SU-DHL-6 (cell line): ENCODE results near the gene APOC1.
"Not testable (repeated sequence)": the region's sequence is repeated elsewhere in the genome, so short reads cannot be mapped to it uniquely, and the experiment has no call there.

Experiments used
- H2AFZ ChIP-seq: fragments of 200-600 bp; sonication (generic); 2 replicates; pipeline ENCODE4 v1.6.1; 2014; ENCODE audit warnings: low read depth, mild to moderate bottlenecking, moderate library complexity, mixed read lengths, antibody characterized with exemption, low read length; ENCODE audit not compliant: severe bottlenecking
- H3F3A ChIP-seq: fragments of 200-600 bp; shearing (Covaris generic); 2 replicates; pipeline ENCODE4 v1.6.0; 2016; ENCODE audit warnings: antibody characterized with exemption, mild to moderate bottlenecking; ENCODE audit not compliant: insufficient read depth
- H3K27ac ChIP-seq: fragments of 200-600 bp; sonication (generic); 2 replicates; pipeline ENCODE4 v1.5.1; 2016; ENCODE audit warnings: low read depth, mild to moderate bottlenecking, low read length, moderate library complexity, mixed read lengths
- H3K27me3 ChIP-seq: fragments of 200-600 bp; sonication (generic), shearing (Covaris generic); 2 replicates; pipeline ENCODE4 v1.6.0; 2014; ENCODE audit warnings: mild to moderate bottlenecking, low read length
- H3K36me3 ChIP-seq: fragments of 200-600 bp; sonication (generic); 2 replicates; pipeline ENCODE4 v1.6.1; 2014; ENCODE audit warnings: mild to moderate bottlenecking, low read length, mixed read lengths
- H3K4me2 ChIP-seq: fragments of 300-600, 200-600 bp; shearing (Covaris generic), sonication (generic); 2 replicates; pipeline ENCODE4 v1.6.0; 2014; ENCODE audit warnings: low read length, low read depth, mild to moderate bottlenecking; ENCODE audit not compliant: poor library complexity, severe bottlenecking
- H3K4me3 ChIP-seq: fragments of 200-600 bp; sonication (generic); 2 replicates; pipeline ENCODE4 v1.5.1; 2014; ENCODE audit warnings: antibody characterized with exemption, low read length, mild to moderate bottlenecking, mixed read lengths; ENCODE audit not compliant: insufficient read depth, poor library complexity, severe bottlenecking
- H3K79me2 ChIP-seq: fragments of 200-600 bp; sonication (generic); 2 replicates; pipeline ENCODE4 v1.6.1; 2014; ENCODE audit warnings: mild to moderate bottlenecking, low read length, moderate library complexity; ENCODE audit not compliant: insufficient read depth
- H3K9ac ChIP-seq: fragments of 200-600 bp; sonication (generic); 2 replicates; pipeline ENCODE4 v1.7.0; 2014; ENCODE audit warnings: mild to moderate bottlenecking, low read length
- H3K9me2 ChIP-seq: fragments of 200-600 bp; sonication (generic); replicated peaks from 2 replicates; pipeline ENCODE4 v1.6.1; 2014; ENCODE audit warnings: low read length; ENCODE audit not compliant: insufficient read depth
- H3K9me3 ChIP-seq: fragments of 200-600 bp; sonication (generic); 2 replicates; pipeline ENCODE4 v1.6.1; 2014; ENCODE audit warnings: low read length, mixed read lengths; ENCODE audit not compliant: insufficient read depth
- H4K20me1 ChIP-seq: fragments of 200-600 bp; sonication (generic); 2 replicates; pipeline ENCODE4 v1.6.1; 2014; ENCODE audit warnings: low read depth, mild to moderate bottlenecking, antibody characterized with exemption, low read length, moderate library complexity, mixed read lengths
- EZH2phosphoT487 ChIP-seq: fragments of 200-600 bp; sonication (generic), shearing (Covaris generic); conservative IDR thresholded peaks from 2 replicates; pipeline ENCODE4 v1.6.1; 2018; ENCODE audit warnings: mild to moderate bottlenecking, antibody characterized with exemption, low read length, moderate library complexity, mixed read lengths
- TF ChIP-seq, protein P1 (sequence below): fragments of 200-600 bp; sonication (generic); IDR thresholded peaks from one replicate; pipeline ENCODE4 v1.5.1; 2017; ENCODE audit warnings: antibody characterized with exemption, mild to moderate bottlenecking, low read length, moderate library complexity; ENCODE audit not compliant: insufficient read depth, poor library complexity, severe bottlenecking

Gene APOC1

DNA sequence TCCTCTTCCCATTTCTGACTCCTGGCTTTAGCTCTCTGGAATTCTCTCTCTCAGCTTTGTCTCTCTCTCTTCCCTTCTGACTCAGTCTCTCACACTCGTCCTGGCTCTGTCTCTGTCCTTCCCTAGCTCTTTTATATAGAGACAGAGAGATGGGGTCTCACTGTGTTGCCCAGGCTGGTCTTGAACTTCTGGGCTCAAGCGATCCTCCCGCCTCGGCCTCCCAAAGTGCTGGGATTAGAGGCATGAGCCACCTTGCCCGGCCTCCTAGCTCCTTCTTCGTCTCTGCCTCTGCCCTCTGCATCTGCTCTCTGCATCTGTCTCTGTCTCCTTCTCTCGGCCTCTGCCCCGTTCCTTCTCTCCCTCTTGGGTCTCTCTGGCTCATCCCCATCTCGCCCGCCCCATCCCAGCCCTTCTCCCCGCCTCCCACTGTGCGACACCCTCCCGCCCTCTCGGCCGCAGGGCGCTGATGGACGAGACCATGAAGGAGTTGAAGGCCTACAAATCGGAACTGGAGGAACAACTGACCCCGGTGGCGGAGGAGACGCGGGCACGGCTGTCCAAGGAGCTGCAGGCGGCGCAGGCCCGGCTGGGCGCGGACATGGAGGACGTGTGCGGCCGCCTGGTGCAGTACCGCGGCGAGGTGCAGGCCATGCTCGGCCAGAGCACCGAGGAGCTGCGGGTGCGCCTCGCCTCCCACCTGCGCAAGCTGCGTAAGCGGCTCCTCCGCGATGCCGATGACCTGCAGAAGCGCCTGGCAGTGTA, 6.2 kb upstream of the APOC1 start:
- Histone ChIP-seq H3K79me2 (no peaks in the 10 kb centered on the region), H3K9ac (no peak overlapping the region), H3K9me3 (no peaks in the 10 kb centered on the region), H3K4me2 (no peak overlapping the region), H3K27me3 (no peaks in the 10 kb centered on the region), H3K9me2 (no peaks in the 10 kb centered on the region), H3K4me3 (no peak overlapping the region), H3K27ac (no peak overlapping the region), H2AFZ (no peak overlapping the region), H3K36me3 (no peaks in the 10 kb centered on the region), H3F3A (no peaks in the 10 kb centered on the region), H4K20me1 (no peaks in the 10 kb centered on the region)
- TF ChIP-seq EZH2phosphoT487, result no peak
- TF ChIP-seq, protein P1, sequence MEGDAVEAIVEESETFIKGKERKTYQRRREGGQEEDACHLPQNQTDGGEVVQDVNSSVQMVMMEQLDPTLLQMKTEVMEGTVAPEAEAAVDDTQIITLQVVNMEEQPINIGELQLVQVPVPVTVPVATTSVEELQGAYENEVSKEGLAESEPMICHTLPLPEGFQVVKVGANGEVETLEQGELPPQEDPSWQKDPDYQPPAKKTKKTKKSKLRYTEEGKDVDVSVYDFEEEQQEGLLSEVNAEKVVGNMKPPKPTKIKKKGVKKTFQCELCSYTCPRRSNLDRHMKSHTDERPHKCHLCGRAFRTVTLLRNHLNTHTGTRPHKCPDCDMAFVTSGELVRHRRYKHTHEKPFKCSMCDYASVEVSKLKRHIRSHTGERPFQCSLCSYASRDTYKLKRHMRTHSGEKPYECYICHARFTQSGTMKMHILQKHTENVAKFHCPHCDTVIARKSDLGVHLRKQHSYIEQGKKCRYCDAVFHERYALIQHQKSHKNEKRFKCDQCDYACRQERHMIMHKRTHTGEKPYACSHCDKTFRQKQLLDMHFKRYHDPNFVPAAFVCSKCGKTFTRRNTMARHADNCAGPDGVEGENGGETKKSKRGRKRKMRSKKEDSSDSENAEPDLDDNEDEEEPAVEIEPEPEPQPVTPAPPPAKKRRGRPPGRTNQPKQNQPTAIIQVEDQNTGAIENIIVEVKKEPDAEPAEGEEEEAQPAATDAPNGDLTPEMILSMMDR, result no peak

DNA sequence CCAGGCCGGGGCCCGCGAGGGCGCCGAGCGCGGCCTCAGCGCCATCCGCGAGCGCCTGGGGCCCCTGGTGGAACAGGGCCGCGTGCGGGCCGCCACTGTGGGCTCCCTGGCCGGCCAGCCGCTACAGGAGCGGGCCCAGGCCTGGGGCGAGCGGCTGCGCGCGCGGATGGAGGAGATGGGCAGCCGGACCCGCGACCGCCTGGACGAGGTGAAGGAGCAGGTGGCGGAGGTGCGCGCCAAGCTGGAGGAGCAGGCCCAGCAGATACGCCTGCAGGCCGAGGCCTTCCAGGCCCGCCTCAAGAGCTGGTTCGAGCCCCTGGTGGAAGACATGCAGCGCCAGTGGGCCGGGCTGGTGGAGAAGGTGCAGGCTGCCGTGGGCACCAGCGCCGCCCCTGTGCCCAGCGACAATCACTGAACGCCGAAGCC, 5.6 kb upstream of the APOC1 start:
- H3K27ac ChIP-seq, result no peak overlapping the region
- no peak overlapping the region for H3K4me3 ChIP-seq
- no peak overlapping the region for H2AFZ ChIP-seq
- H3K9me2 ChIP-seq, result no peaks in the 10 kb centered on the region
- H3K9me3 ChIP-seq, result no peaks in the 10 kb centered on the region
- H3F3A ChIP-seq, result no peaks in the 10 kb centered on the region
- TF ChIP-seq, protein P1, result no peak
- TF ChIP-seq EZH2phosphoT487, result no peak
- no peaks in the 10 kb centered on the region for H3K36me3 ChIP-seq
- no peak overlapping the region for H3K4me2 ChIP-seq
- H3K79me2 ChIP-seq, result no peaks in the 10 kb centered on the region
- no peak overlapping the region for H3K9ac ChIP-seq
- no peaks in the 10 kb centered on the region for H4K20me1 ChIP-seq
- no peaks in the 10 kb centered on the region for H3K27me3 ChIP-seq

DNA sequence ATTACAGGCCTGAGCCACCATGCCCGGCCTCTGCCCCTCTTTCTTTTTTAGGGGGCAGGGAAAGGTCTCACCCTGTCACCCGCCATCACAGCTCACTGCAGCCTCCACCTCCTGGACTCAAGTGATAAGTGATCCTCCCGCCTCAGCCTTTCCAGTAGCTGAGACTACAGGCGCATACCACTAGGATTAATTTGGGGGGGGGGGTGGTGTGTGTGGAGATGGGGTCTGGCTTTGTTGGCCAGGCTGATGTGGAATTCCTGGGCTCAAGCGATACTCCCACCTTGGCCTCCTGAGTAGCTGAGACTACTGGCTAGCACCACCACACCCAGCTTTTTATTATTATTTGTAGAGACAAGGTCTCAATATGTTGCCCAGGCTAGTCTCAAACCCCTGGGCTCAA, 4.6 kb upstream of the APOC1 start:
- Histone ChIP-seq H3K36me3 (no peaks in the 10 kb centered on the region), H2AFZ (no peak overlapping the region), H3F3A (no peaks in the 10 kb centered on the region), H3K79me2 (no peaks in the 10 kb centered on the region), H3K27ac (no peak overlapping the region), H3K9me2 (no peaks in the 10 kb centered on the region), H3K9me3 (no peaks in the 10 kb centered on the region), H3K4me2 (no peak overlapping the region), H4K20me1 (no peaks in the 10 kb centered on the region), H3K9ac (no peak overlapping the region), H3K27me3 (no peaks in the 10 kb centered on the region), H3K4me3 (no peak overlapping the region)
- TF ChIP-seq EZH2phosphoT487, result no peak
- TF ChIP-seq, protein P1, result no peak

DNA sequence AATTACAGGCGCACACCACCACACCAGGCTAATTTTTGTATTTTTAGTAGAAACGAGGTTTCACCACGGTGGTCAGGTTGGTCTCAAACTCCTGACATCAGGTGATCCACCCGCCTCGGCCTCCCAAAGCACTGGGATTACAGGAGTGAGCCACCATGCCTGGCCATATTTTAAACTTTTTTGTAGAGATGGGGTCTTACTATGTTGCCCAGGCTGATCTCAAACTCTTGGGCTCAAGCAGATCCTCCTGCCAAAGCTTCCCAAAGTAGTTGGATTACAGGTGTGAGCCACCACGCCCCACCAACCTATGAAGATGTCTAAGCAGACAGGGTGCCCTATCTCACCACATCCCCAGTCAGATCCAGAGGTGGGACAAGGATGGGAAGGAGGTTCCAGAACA, 2.5 kb upstream of the APOC1 start:
- not testable (repeated sequence) for H2AFZ ChIP-seq, H3F3A ChIP-seq, H3K79me2 ChIP-seq, H3K9me3 ChIP-seq, H3K9me2 ChIP-seq, H3K4me3 ChIP-seq, H4K20me1 ChIP-seq, H3K27me3 ChIP-seq, H3K9ac ChIP-seq, H3K36me3 ChIP-seq, H3K27ac ChIP-seq, H3K4me2 ChIP-seq
